GM23338 (cell line): ENCODE measurements around the gene ARHGAP27. TPM values are rescaled to one million over a fixed set of nuclear protein-coding genes. Genes with fewer than 3 reads are reported as not detected.

Experiments used
- ATAC-seq: fragments of 200-7000 bp; cut with Tn5 transposase; 3 replicates; pipeline ENCODE4 v1.9.1; 2020
- DNase-seq: peaks from one replicate; pipeline ENCODE4 v3.0.0-alpha.2; 2015; ENCODE audit warnings: low spot score
- H2AFZ ChIP-seq: fragments of 200-600 bp; sonication (generic); 2 replicates; pipeline ENCODE4 v1.8.0; 2016; ENCODE audit warnings: antibody characterized with exemption, mild to moderate bottlenecking, moderate library complexity
- H3F3A ChIP-seq: fragments of 200-600 bp; sonication (generic); replicated peaks from 2 replicates; pipeline ENCODE4 v1.8.0; 2017; ENCODE audit warnings: antibody characterized with exemption, mixed run types, low read depth
- H3K27ac ChIP-seq: fragments of 200-600 bp; sonication (generic); 2 replicates; pipeline ENCODE4 v1.6.1; 2016; ENCODE audit warnings: low read depth
- H3K27me3 ChIP-seq: fragments of 200-600 bp; sonication (generic); 2 replicates; pipeline ENCODE4 v1.8.0; 2016; ENCODE audit warnings: mild to moderate bottlenecking, mixed run types, moderate library complexity; ENCODE audit not compliant: insufficient read depth
- H3K36me3 ChIP-seq: fragments of 200-600 bp; sonication (generic); 2 replicates; pipeline ENCODE4 v1.8.0; 2016; ENCODE audit warnings: mild to moderate bottlenecking; ENCODE audit not compliant: insufficient read depth
- H3K4me1 ChIP-seq: fragments of 200-600 bp; sonication (generic); 2 replicates; pipeline ENCODE4 v1.8.0; 2016; ENCODE audit warnings: mild to moderate bottlenecking, moderate library complexity; ENCODE audit not compliant: insufficient read depth
- H3K4me2 ChIP-seq: fragments of 200-600 bp; sonication (generic); 2 replicates; pipeline ENCODE4 v1.7.1; 2017; ENCODE audit warnings: mixed run types
- H3K4me3 ChIP-seq: fragments of 200-600 bp; sonication (generic); 2 replicates; pipeline ENCODE4 v1.6.1; 2016; ENCODE audit warnings: mixed run types
- H3K79me2 ChIP-seq: fragments of 200-600 bp; sonication (generic); replicated peaks from 2 replicates; pipeline ENCODE4 v1.8.0; 2017; ENCODE audit warnings: mild to moderate bottlenecking; ENCODE audit not compliant: insufficient read depth
- H3K9me2 ChIP-seq: fragments of 200-600 bp; sonication (generic); 2 replicates; pipeline ENCODE4 v1.8.0; 2017; ENCODE audit not compliant: insufficient read depth
- H4K20me1 ChIP-seq: fragments of 200-600 bp; sonication (generic); replicated peaks from 2 replicates; pipeline ENCODE4 v1.8.0; 2017; ENCODE audit warnings: mild to moderate bottlenecking; ENCODE audit not compliant: insufficient read depth
- H3K27ac Mint-ChIP-seq: 2 replicates; pipeline ENCODE4 v1.8.0; 2020; ENCODE audit warnings: inconsistent platforms, mild to moderate bottlenecking, moderate library complexity, mixed read lengths
- H3K27me3 Mint-ChIP-seq: 3 replicates; pipeline ENCODE4 v1.8.0; 2022; ENCODE audit warnings: low read depth, mild to moderate bottlenecking, moderate library complexity, mixed read lengths, inconsistent platforms; ENCODE audit not compliant: insufficient read depth, poor library complexity
- H3K36me3 Mint-ChIP-seq: 3 replicates; pipeline ENCODE4 v1.8.0; 2021; ENCODE audit warnings: low read depth, mild to moderate bottlenecking, inconsistent platforms, moderate library complexity, mixed read lengths
- H3K4me1 Mint-ChIP-seq: 3 replicates; pipeline ENCODE4 v1.8.0; 2020; ENCODE audit warnings: mild to moderate bottlenecking, inconsistent platforms, mixed read lengths
- H3K4me3 Mint-ChIP-seq: 3 replicates; pipeline ENCODE4 v1.8.0; 2021; ENCODE audit warnings: moderate library complexity, mild to moderate bottlenecking, inconsistent platforms, mixed read lengths
- H3K9me3 Mint-ChIP-seq: 3 replicates; pipeline ENCODE4 v1.8.0; 2020; ENCODE audit warnings: moderate library complexity, mild to moderate bottlenecking, inconsistent platforms, mixed read lengths
- CREB1 ChIP-seq: fragments of 250-450 bp; sonication (Bioruptor Pico); IDR thresholded peaks from 2 replicates; pipeline ENCODE4 v1.5.0; 2020; ENCODE audit warnings: low read depth, mild to moderate bottlenecking, moderate library complexity
- EZH2 ChIP-seq: fragments of 200-600 bp; sonication (generic); IDR thresholded peaks from one replicate; pipeline ENCODE4 v1.8.0; 2017; ENCODE audit warnings: antibody characterized with exemption, mild to moderate bottlenecking, low read depth; ENCODE audit not compliant: unreplicated experiment
- EZH2phosphoT487 ChIP-seq: fragments of 200-600 bp; sonication (generic); IDR thresholded peaks from one replicate; pipeline ENCODE4 v1.8.1; 2018; ENCODE audit warnings: antibody characterized with exemption; ENCODE audit not compliant: unreplicated experiment
- JUNB ChIP-seq: IDR thresholded peaks from one replicate; pipeline ENCODE4 v1.6.1; 2016; ENCODE audit warnings: antibody characterized with exemption; ENCODE audit not compliant: unreplicated experiment
- NANOG ChIP-seq: IDR thresholded peaks from 2 replicates; pipeline ENCODE4 v1.6.1; 2016; ENCODE audit warnings: antibody characterized with exemption, borderline replicate concordance
- POLR2AphosphoS5 ChIP-seq: IDR thresholded peaks from 2 replicates; pipeline ENCODE4 v1.6.1; 2016; ENCODE audit warnings: antibody characterized with exemption, low read depth
- REST ChIP-seq: IDR thresholded peaks from one replicate; pipeline ENCODE4 v1.6.1; 2018; ENCODE audit warnings: antibody characterized with exemption; ENCODE audit not compliant: unreplicated experiment
- STAT1 ChIP-seq: IDR thresholded peaks from one replicate; pipeline ENCODE4 v1.6.1; 2016; ENCODE audit warnings: antibody characterized with exemption; ENCODE audit not compliant: unreplicated experiment
- ZNF114 ChIP-seq: fragments of 250-450 bp; sonication (Bioruptor Pico); IDR thresholded peaks from 2 replicates; pipeline ENCODE4 v1.5.0; 2020; ENCODE audit warnings: mild to moderate bottlenecking, moderate library complexity
- ZNF331 ChIP-seq: fragments of 250-450 bp; sonication (Bioruptor Pico); IDR thresholded peaks from 2 replicates; pipeline ENCODE4 v1.5.0; 2020; ENCODE audit warnings: low read depth, mild to moderate bottlenecking, moderate library complexity
- polyA plus RNA-seq: library from polyadenylated mRNA; unstranded; fragments of >200 nt; fragmentation: Nextera tagmentation; extraction: Ambion mirVana; gene quantifications from 2 replicates; pipeline ENCODE4 v1.2.1, GENCODE V29; 2016
- total RNA-seq: library from RNA; depleted of rRNA; stranded (reverse); fragments of >200 nt; shearing (Covaris generic); gene quantifications from 2 replicates; pipeline ENCODE4 v1.2.3, GENCODE V29; 2014
- TF ChIP-seq, protein P1 (sequence below): fragments of 250-450 bp; sonication (Bioruptor Pico); IDR thresholded peaks from 2 replicates; pipeline ENCODE4 v1.5.0; 2020; ENCODE audit warnings: mild to moderate bottlenecking, moderate library complexity
- TF ChIP-seq, protein P2 (sequence below), 2 experiments: fragments of 200-600 bp in 1 of 2; sonication (generic) in 1 of 2; conservative IDR thresholded peaks; 2 replicates each; pipeline versions ENCODE4 v1.5.1 to v1.6.1; 2016 to 2017; ENCODE audit warnings: antibody characterized with exemption in 2 of 2, low read depth in 2 of 2, mild to moderate bottlenecking in 2 of 2, moderate library complexity in 1 of 2
- TF ChIP-seq, protein P3 (sequence below): IDR thresholded peaks from 2 replicates; pipeline ENCODE4 v1.6.1; 2016; ENCODE audit warnings: antibody characterized with exemption

Gene ARHGAP27
- total and polyA plus RNA-seq, 2 experiments from 2014 or later = 5.9 to 17.7 TPM

- Mint-ChIP-seq H3K9me3 (no peaks in the 10 kb centered on the region; the same call in 1 of the 3 replicates), H3K36me3 (peaks cover 3% of the 10 kb centered on the region; the same call in 1 of the 3 replicates), H3K4me1 (peaks cover 26% of the 10 kb centered on the region), H3K27me3 (peaks cover 14% of the 10 kb centered on the region), H3K4me3 (no peak overlapping the region; the same call in 2 of the 3 replicates), H3K27ac (no peak overlapping the region)
- no peaks in the 10 kb centered on the region for H3K79me2 ChIP-seq
- H4K20me1 ChIP-seq = no peaks in the 10 kb centered on the region
- H3F3A ChIP-seq = peaks cover 4% of the 10 kb centered on the region; the same call in 1 of the 2 replicates
- no peak overlapping the region for H3K4me2 ChIP-seq
- H3K36me3 ChIP-seq = no peaks in the 10 kb centered on the region
- H2AFZ ChIP-seq = no peak overlapping the region
- no peak for ATAC-seq
- H3K9me2 ChIP-seq = peaks cover 5% of the 10 kb centered on the region; the same call in 1 of the 2 replicates
- H3K4me1 ChIP-seq = peaks cover 18% of the 10 kb centered on the region
- TF ChIP-seq ZNF114 (no peak), STAT1 (no peak), ZNF331 (CRISPR knock-in tag) (no peak), JUNB (no peak), EZH2 (no peak), REST (no peak), EZH2phosphoT487 (no peak), POLR2AphosphoS5 (no peak), NANOG (no peak), CREB1 (no peak)
- TF ChIP-seq, protein P1, sequence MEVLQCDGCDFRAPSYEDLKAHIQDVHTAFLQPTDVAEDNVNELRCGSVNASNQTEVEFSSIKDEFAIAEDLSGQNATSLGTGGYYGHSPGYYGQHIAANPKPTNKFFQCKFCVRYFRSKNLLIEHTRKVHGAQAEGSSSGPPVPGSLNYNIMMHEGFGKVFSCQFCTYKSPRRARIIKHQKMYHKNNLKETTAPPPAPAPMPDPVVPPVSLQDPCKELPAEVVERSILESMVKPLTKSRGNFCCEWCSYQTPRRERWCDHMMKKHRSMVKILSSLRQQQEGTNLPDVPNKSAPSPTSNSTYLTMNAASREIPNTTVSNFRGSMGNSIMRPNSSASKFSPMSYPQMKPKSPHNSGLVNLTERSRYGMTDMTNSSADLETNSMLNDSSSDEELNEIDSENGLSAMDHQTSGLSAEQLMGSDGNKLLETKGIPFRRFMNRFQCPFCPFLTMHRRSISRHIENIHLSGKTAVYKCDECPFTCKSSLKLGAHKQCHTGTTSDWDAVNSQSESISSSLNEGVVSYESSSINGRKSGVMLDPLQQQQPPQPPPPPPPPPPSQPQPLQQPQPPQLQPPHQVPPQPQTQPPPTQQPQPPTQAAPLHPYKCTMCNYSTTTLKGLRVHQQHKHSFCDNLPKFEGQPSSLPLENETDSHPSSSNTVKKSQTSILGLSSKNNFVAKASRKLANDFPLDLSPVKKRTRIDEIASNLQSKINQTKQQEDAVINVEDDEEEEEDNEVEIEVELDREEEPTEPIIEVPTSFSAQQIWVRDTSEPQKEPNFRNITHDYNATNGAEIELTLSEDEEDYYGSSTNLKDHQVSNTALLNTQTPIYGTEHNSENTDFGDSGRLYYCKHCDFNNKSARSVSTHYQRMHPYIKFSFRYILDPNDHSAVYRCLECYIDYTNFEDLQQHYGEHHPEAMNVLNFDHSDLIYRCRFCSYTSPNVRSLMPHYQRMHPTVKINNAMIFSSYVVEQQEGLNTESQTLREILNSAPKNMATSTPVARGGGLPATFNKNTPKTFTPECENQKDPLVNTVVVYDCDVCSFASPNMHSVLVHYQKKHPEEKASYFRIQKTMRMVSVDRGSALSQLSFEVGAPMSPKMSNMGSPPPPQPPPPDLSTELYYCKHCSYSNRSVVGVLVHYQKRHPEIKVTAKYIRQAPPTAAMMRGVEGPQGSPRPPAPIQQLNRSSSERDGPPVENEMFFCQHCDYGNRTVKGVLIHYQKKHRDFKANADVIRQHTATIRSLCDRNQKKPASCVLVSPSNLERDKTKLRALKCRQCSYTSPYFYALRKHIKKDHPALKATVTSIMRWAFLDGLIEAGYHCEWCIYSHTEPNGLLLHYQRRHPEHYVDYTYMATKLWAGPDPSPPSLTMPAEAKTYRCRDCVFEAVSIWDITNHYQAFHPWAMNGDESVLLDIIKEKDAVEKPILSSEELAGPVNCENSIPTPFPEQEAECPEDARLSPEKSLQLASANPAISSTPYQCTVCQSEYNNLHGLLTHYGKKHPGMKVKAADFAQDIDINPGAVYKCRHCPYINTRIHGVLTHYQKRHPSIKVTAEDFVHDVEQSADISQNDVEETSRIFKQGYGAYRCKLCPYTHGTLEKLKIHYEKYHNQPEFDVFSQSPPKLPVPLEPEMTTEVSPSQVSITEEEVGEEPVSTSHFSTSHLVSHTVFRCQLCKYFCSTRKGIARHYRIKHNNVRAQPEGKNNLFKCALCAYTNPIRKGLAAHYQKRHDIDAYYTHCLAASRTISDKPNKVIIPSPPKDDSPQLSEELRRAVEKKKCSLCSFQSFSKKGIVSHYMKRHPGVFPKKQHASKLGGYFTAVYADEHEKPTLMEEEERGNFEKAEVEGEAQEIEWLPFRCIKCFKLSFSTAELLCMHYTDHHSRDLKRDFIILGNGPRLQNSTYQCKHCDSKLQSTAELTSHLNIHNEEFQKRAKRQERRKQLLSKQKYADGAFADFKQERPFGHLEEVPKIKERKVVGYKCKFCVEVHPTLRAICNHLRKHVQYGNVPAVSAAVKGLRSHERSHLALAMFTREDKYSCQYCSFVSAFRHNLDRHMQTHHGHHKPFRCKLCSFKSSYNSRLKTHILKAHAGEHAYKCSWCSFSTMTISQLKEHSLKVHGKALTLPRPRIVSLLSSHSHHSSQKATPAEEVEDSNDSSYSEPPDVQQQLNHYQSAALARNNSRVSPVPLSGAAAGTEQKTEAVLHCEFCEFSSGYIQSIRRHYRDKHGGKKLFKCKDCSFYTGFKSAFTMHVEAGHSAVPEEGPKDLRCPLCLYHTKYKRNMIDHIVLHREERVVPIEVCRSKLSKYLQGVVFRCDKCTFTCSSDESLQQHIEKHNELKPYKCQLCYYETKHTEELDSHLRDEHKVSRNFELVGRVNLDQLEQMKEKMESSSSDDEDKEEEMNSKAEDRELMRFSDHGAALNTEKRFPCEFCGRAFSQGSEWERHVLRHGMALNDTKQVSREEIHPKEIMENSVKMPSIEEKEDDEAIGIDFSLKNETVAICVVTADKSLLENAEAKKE (CRISPR knock-in tag) = no peak
- TF ChIP-seq, protein P2, sequence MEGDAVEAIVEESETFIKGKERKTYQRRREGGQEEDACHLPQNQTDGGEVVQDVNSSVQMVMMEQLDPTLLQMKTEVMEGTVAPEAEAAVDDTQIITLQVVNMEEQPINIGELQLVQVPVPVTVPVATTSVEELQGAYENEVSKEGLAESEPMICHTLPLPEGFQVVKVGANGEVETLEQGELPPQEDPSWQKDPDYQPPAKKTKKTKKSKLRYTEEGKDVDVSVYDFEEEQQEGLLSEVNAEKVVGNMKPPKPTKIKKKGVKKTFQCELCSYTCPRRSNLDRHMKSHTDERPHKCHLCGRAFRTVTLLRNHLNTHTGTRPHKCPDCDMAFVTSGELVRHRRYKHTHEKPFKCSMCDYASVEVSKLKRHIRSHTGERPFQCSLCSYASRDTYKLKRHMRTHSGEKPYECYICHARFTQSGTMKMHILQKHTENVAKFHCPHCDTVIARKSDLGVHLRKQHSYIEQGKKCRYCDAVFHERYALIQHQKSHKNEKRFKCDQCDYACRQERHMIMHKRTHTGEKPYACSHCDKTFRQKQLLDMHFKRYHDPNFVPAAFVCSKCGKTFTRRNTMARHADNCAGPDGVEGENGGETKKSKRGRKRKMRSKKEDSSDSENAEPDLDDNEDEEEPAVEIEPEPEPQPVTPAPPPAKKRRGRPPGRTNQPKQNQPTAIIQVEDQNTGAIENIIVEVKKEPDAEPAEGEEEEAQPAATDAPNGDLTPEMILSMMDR (conservative IDR thresholded peaks at IDR 0.05; ENCODE audit: low read depth in 2 of 2) = no peak
- TF ChIP-seq, protein P3, sequence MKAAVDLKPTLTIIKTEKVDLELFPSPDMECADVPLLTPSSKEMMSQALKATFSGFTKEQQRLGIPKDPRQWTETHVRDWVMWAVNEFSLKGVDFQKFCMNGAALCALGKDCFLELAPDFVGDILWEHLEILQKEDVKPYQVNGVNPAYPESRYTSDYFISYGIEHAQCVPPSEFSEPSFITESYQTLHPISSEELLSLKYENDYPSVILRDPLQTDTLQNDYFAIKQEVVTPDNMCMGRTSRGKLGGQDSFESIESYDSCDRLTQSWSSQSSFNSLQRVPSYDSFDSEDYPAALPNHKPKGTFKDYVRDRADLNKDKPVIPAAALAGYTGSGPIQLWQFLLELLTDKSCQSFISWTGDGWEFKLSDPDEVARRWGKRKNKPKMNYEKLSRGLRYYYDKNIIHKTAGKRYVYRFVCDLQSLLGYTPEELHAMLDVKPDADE = no peak
- H3K4me3 ChIP-seq = no peak overlapping the region
- no peak for DNase-seq
- H3K27me3 ChIP-seq = no peaks in the 10 kb centered on the region
- H3K27ac ChIP-seq = no peak overlapping the region
Measured at GRCh38 chr17:45361451-45361850, 71.2 kb downstream of the ARHGAP27 start.
